Measurements from ENCODE around the gene SUN2. TPM values are rescaled to one million over a fixed set of nuclear protein-coding genes. Genes with fewer than 3 reads are reported as not detected.

The SUN2 gene
- polyA plus RNA-seq, 1 donor from 2014 or later, result 172 TPM

- H2AFZ ChIP-seq (ENCODE audit: low read depth, low read length), result peak overlapping the region; percentile 25
- peak overlapping the region; percentile 78 for H3K4me3 ChIP-seq (ENCODE audit: low read length)
- peak overlapping the region; percentile 80 for H3K4me2 ChIP-seq (ENCODE audit: low read length)
- peak overlapping the region; percentile 24 for H3K27ac ChIP-seq (ENCODE audit: low read length)
- no peaks in the 10 kb centered on the region for H3K9me3 ChIP-seq (ENCODE audit: low read length)
- H3F3A ChIP-seq (ENCODE audit: insufficient read depth, low read length, poor library complexity, severe bottlenecking), result no peaks in the 10 kb centered on the region
- H3K36me3 ChIP-seq (ENCODE audit: insufficient read depth, low read length), result no peaks in the 10 kb centered on the region
- H3K9me2 ChIP-seq (ENCODE audit: insufficient read depth, low read length), result no peaks in the 10 kb centered on the region
- peak overlapping the region; percentile 71 for H3K9ac ChIP-seq (ENCODE audit: low read length)
- H3K27me3 ChIP-seq (ENCODE audit: insufficient read depth, low read depth, low read length), result no peaks in the 10 kb centered on the region
- no peaks in the 10 kb centered on the region for H4K20me1 ChIP-seq (ENCODE audit: insufficient read depth)
- peaks cover 12% of the 10 kb centered on the region for H3K79me2 ChIP-seq (replicated peaks; ENCODE audit: insufficient read depth, low read length)
- TF ChIP-seq REST (IDR thresholded peaks at IDR 0.05; ENCODE audit: borderline replicate concordance), result no peak
These were observed 37.5 kb upstream of the SUN2 start for GRCh38 chr22:38793317-38793716.

GRCh38 chr22:38792833-38793232, 37.0 kb upstream of the SUN2 start:
- H3K9ac ChIP-seq (ENCODE audit: low read length), result peak overlapping the region; percentile 71
- H3K4me3 ChIP-seq (ENCODE audit: low read length), result peak overlapping the region; percentile 78
- H3K27me3 ChIP-seq (ENCODE audit: insufficient read depth, low read depth, low read length), result no peaks in the 10 kb centered on the region
- no peak overlapping the region for H2AFZ ChIP-seq (ENCODE audit: low read depth, low read length)
- no peaks in the 10 kb centered on the region for H3K36me3 ChIP-seq (ENCODE audit: insufficient read depth, low read length)
- no peaks in the 10 kb centered on the region for H3F3A ChIP-seq (ENCODE audit: insufficient read depth, low read length, poor library complexity, severe bottlenecking)
- H3K79me2 ChIP-seq (replicated peaks; ENCODE audit: insufficient read depth, low read length), result peaks cover 12% of the 10 kb centered on the region
- no peaks in the 10 kb centered on the region for H4K20me1 ChIP-seq (ENCODE audit: insufficient read depth)
- H3K27ac ChIP-seq (ENCODE audit: low read length), result peak overlapping the region; percentile 24
- TF ChIP-seq EP300 (conservative IDR thresholded peaks at IDR 0.05; ENCODE audit: poor library complexity, severe bottlenecking) (no peak), POLR2AphosphoS5 (IDR thresholded peaks at IDR 0.05) (no peak), TAF1 (IDR thresholded peaks at IDR 0.05; ENCODE audit: low read depth) (no peak), REST (IDR thresholded peaks at IDR 0.05; ENCODE audit: borderline replicate concordance) (no peak), EZH2 (IDR thresholded peaks at IDR 0.05; ENCODE audit: borderline replicate concordance, insufficient read depth, low read length, poor library complexity, severe bottlenecking) (no peak), RAD21 (conservative IDR thresholded peaks at IDR 0.05) (no peak), SMC3 (conservative IDR thresholded peaks at IDR 0.05; ENCODE audit: poor library complexity) (no peak), CTCF (IDR thresholded peaks at IDR 0.05; ENCODE audit: poor library complexity, severe bottlenecking) (no peak), MXI1 (conservative IDR thresholded peaks at IDR 0.05; ENCODE audit: poor library complexity, severe bottlenecking) (no peak)
- no peaks in the 10 kb centered on the region for H3K9me3 ChIP-seq (ENCODE audit: low read length)
- H3K4me2 ChIP-seq (ENCODE audit: low read length), result peak overlapping the region; percentile 80
- H3K9me2 ChIP-seq (ENCODE audit: insufficient read depth, low read length), result no peaks in the 10 kb centered on the region

All from neural cell (in vitro differentiated cells).